Endothelial cell of umbilical vein (primary cell): ENCODE results near the gene MAPK13.

Source experiments
- EZH2 ChIP-seq: IDR thresholded peaks from 2 replicates; pipeline ENCODE4 v1.6.1; 2012; ENCODE audit warnings: borderline replicate concordance, low read depth, mild to moderate bottlenecking, moderate library complexity, low read length, inconsistent platforms; ENCODE audit not compliant: severe bottlenecking
- GATA2 ChIP-seq: IDR thresholded peaks from 2 replicates; pipeline ENCODE4 v1.7.0; 2011; ENCODE audit warnings: low read depth, mild to moderate bottlenecking, moderate library complexity, mixed read lengths, low read length; ENCODE audit not compliant: insufficient read length, insufficient read depth
- JUN ChIP-seq: IDR thresholded peaks from 2 replicates; pipeline ENCODE4 v1.6.1; 2011; ENCODE audit warnings: borderline replicate concordance, low read depth; ENCODE audit not compliant: insufficient read length, insufficient read depth
- MYC ChIP-seq: IDR thresholded peaks from one replicate; pipeline ENCODE4 v1.6.1; 2011; ENCODE audit warnings: mild to moderate bottlenecking, low read depth, low read length
- POLR2A ChIP-seq: IDR thresholded peaks from 2 replicates; pipeline ENCODE4 v1.6.1; 2012; ENCODE audit warnings: low read depth, mild to moderate bottlenecking, control low read depth, low read length
- POLR2AphosphoS5 ChIP-seq: IDR thresholded peaks from 2 replicates; pipeline ENCODE4 v1.6.1; 2012; ENCODE audit warnings: low read depth, mild to moderate bottlenecking, control low read depth, low read length, moderate library complexity; ENCODE audit not compliant: insufficient read depth
- TF ChIP-seq, protein P1 (sequence below), 2 donors: IDR thresholded peaks; 1 replicate in 1 of 2; 2 replicates in 1 of 2; pipeline ENCODE4 v1.5.1; 2011; ENCODE audit warnings: low read length in 2 of 2, mild to moderate bottlenecking in 2 of 2, moderate library complexity in 2 of 2, control low read depth in 1 of 2, inconsistent platforms in 1 of 2, low read depth in 1 of 2; ENCODE audit not compliant: insufficient read depth in 1 of 2; ENCODE audit errors: extremely low read depth in 1 of 2
- TF ChIP-seq, protein P2 (sequence below): IDR thresholded peaks from 2 replicates; pipeline ENCODE4 v1.6.1; 2011; ENCODE audit not compliant: insufficient read depth, insufficient read length

DNA sequence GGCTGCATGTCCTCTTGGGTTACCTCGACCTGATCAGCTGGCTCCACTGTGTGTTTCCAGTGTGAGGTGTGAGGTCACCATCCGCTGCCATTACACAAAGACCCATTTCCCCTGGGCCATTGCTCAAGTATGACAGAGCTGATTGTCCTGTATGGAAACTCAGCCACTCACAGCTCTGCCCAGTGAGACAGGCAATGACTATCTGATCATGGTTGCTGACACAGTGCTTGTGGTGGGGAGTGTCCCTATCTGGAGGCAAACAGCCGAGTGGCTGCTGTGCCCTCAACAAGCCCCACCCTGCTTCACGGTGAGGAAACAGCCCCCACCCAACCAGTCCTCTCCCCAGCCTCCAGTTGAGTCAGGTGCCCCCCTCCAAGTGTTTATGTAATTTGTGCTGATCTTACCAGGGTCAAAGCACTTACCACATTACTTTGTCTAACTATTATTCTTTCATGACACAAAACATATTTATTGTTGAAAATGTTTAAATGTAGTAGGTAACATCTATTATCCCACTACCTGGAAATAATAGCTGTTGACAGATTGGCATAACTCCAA, 11.7 kb upstream of the MAPK13 start:
- TF ChIP-seq, protein P1, sequence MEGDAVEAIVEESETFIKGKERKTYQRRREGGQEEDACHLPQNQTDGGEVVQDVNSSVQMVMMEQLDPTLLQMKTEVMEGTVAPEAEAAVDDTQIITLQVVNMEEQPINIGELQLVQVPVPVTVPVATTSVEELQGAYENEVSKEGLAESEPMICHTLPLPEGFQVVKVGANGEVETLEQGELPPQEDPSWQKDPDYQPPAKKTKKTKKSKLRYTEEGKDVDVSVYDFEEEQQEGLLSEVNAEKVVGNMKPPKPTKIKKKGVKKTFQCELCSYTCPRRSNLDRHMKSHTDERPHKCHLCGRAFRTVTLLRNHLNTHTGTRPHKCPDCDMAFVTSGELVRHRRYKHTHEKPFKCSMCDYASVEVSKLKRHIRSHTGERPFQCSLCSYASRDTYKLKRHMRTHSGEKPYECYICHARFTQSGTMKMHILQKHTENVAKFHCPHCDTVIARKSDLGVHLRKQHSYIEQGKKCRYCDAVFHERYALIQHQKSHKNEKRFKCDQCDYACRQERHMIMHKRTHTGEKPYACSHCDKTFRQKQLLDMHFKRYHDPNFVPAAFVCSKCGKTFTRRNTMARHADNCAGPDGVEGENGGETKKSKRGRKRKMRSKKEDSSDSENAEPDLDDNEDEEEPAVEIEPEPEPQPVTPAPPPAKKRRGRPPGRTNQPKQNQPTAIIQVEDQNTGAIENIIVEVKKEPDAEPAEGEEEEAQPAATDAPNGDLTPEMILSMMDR (IDR thresholded peaks at IDR 0.05; ENCODE audit: extremely low read depth in 1 of 2, insufficient read depth in 1 of 2, low read depth in 1 of 2, low read length in 2 of 2): no peak
- TF ChIP-seq JUN: no peak
- TF ChIP-seq POLR2AphosphoS5: no peak
- TF ChIP-seq MYC: no peak
- no peak for TF ChIP-seq POLR2A
- TF ChIP-seq, protein P2, sequence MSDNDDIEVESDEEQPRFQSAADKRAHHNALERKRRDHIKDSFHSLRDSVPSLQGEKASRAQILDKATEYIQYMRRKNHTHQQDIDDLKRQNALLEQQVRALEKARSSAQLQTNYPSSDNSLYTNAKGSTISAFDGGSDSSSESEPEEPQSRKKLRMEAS: no peak
- TF ChIP-seq EZH2: no peak
- no peak for TF ChIP-seq GATA2
